Endothelial cell of umbilical vein (primary cell): Measurements from ENCODE around the gene WSB1. TPM values are rescaled to one million over a fixed set of nuclear protein-coding genes. Genes with fewer than 3 reads are reported as not detected.

Experiments used
- BruUV-seq: library from RNA; stranded (reverse); fragments of 400-500 nt; replicated peaks from 2 replicates; lab custom pipeline; 2021; lab: Mats Ljungman, UMichigan
- CTCF ChIA-PET: fragments of 300-600, 350-600 bp; sonication (Branson Sonifier 250); formaldehyde crosslinking; loops from one replicate; lab custom pipeline; 2021; ENCODE audit warnings: antibody characterized with exemption, inconsistent platforms; lab: Charles Lee
- POLR2A ChIA-PET: fragments of 300-600, 350-600 bp; sonication (Branson Sonifier 250); formaldehyde crosslinking; loops from one replicate; lab custom pipeline; 2021; ENCODE audit warnings: antibody characterized with exemption, inconsistent platforms; lab: Charles Lee
- DNase-seq: peaks from one replicate; pipeline ENCODE4 v3.0.0-alpha.2; 2011; ENCODE audit warnings: low read depth, low spot score
- FAIRE-seq: peaks from 2 replicates; lab custom pipeline; 2011; peaks lifted over from hg19 to GRCh38; lab: Jason Lieb, UNC
- H2AFZ ChIP-seq: 2 replicates; pipeline ENCODE4 v1.6.0; 2012; ENCODE audit warnings: low read depth, low read length, control low read depth, inconsistent platforms
- H3K27ac ChIP-seq: 2 replicates; pipeline ENCODE4 v1.5.1; 2011; ENCODE audit warnings: low read depth, mild to moderate bottlenecking, control low read depth, low read length, moderate library complexity; ENCODE audit not compliant: insufficient read depth
- H3K27me3 ChIP-seq, 2 experiments: 2 replicates each; pipeline versions ENCODE4 v1.6.0 to v1.6.1; 2011; ENCODE audit warnings: low read length in 2 of 2, mixed read lengths in 1 of 2; ENCODE audit not compliant: control insufficient read depth in 2 of 2, insufficient read depth in 2 of 2
- H3K36me3 ChIP-seq, 2 experiments: 2 replicates in 1 of 2; 3 replicates in 1 of 2; pipeline ENCODE4 v1.5.1; 2011; ENCODE audit warnings: low read length in 2 of 2, mild to moderate bottlenecking in 1 of 2, moderate library complexity in 1 of 2; ENCODE audit not compliant: control insufficient read depth in 2 of 2, insufficient read depth in 2 of 2; ENCODE audit errors: extremely low read depth in 1 of 2
- H3K4me1 ChIP-seq: 3 replicates; pipeline ENCODE4 v1.5.1; 2011; ENCODE audit warnings: mild to moderate bottlenecking, low read length; ENCODE audit not compliant: control insufficient read depth, insufficient read depth; ENCODE audit errors: extremely low read depth
- H3K4me2 ChIP-seq: 2 replicates; pipeline ENCODE4 v1.6.1; 2011; ENCODE audit warnings: low read length, control low read depth, mixed read lengths; ENCODE audit not compliant: insufficient read depth
- H3K4me3 ChIP-seq, 3 experiments: fragments of 200-600 bp in 1 of 3; sonication (generic), shearing (Covaris generic) in 1 of 3; replicated peaks in 1 of 3; 2 replicates each; pipeline ENCODE4 v1.5.1; 2011 to 2016; ENCODE audit warnings: control low read depth in 3 of 3, low read length in 3 of 3, mild to moderate bottlenecking in 2 of 3, inconsistent platforms in 1 of 3, low read depth in 1 of 3, moderate library complexity in 1 of 3; ENCODE audit not compliant: insufficient read depth in 1 of 3
- H3K79me2 ChIP-seq: 2 replicates; pipeline ENCODE4 v1.6.0; 2012; ENCODE audit warnings: low read length, inconsistent platforms; ENCODE audit not compliant: control insufficient read depth, insufficient read depth
- H3K9ac ChIP-seq: replicated peaks from 2 replicates; pipeline ENCODE3; 2011; ENCODE audit warnings: low read length, control low read depth; ENCODE audit not compliant: insufficient read depth; ENCODE audit errors: extremely low read depth
- H3K9me1 ChIP-seq: replicated peaks from 3 replicates; pipeline ENCODE4 v1.6.0; 2011; ENCODE audit warnings: mild to moderate bottlenecking, low read length; ENCODE audit not compliant: control insufficient read depth, insufficient read depth; ENCODE audit errors: extremely low read depth
- H3K9me3 ChIP-seq: replicated peaks from 2 replicates; pipeline ENCODE4 v1.5.1; 2012; ENCODE audit warnings: low read length, inconsistent platforms; ENCODE audit not compliant: control insufficient read depth, insufficient read depth
- H4K20me1 ChIP-seq: replicated peaks from 2 replicates; pipeline ENCODE3; 2011; ENCODE audit warnings: mild to moderate bottlenecking, low read length; ENCODE audit not compliant: control insufficient read depth, insufficient read depth; ENCODE audit errors: extremely low read depth
- GATA2 ChIP-seq: IDR thresholded peaks from 2 replicates; pipeline ENCODE4 v1.7.0; 2011; ENCODE audit warnings: low read depth, mild to moderate bottlenecking, moderate library complexity, mixed read lengths, low read length; ENCODE audit not compliant: insufficient read length, insufficient read depth
- POLR2A ChIP-seq: IDR thresholded peaks from 2 replicates; pipeline ENCODE4 v1.6.1; 2012; ENCODE audit warnings: low read depth, mild to moderate bottlenecking, control low read depth, low read length
- POLR2AphosphoS5 ChIP-seq: IDR thresholded peaks from 2 replicates; pipeline ENCODE4 v1.6.1; 2012; ENCODE audit warnings: low read depth, mild to moderate bottlenecking, control low read depth, low read length, moderate library complexity; ENCODE audit not compliant: insufficient read depth
- dilution Hi-C: fragments of 300-500 bp; cut with MboI; formaldehyde crosslinking; loops from one replicate; pipeline ENCODE4 v1.15.0; 2019; ENCODE audit warnings: low sequenced_read_pairs; ENCODE audit not compliant: extremely low pct_ligation_motif_present
- intact Hi-C: fragments of 100-400 bp; cut with micrococcal nuclease; formaldehyde crosslinking; loops from one replicate; pipeline ENCODE4 v1.10.0; 2022
- polyA plus RNA-seq, 4 experiments: library from polyadenylated mRNA; depleted of rRNA in 3 of 4; stranded (reverse) in 3 of 4; unstranded in 1 of 4; fragments of >200 nt; gene quantifications; 2 replicates each; pipeline versions ENCODE4 v1.2.1 to v1.2.3, GENCODE V29; 2011 to 2012; ENCODE audit warnings: missing spikeins in 1 of 4
- total RNA-seq: library from RNA; stranded (reverse); gene quantifications from 2 replicates; pipeline ENCODE4 v1.2.3, GENCODE V29; 2021
- TF ChIP-seq, protein P1 (sequence below), 2 donors: IDR thresholded peaks; 1 replicate in 1 of 2; 2 replicates in 1 of 2; pipeline ENCODE4 v1.5.1; 2011; ENCODE audit warnings: low read length in 2 of 2, mild to moderate bottlenecking in 2 of 2, moderate library complexity in 2 of 2, control low read depth in 1 of 2, inconsistent platforms in 1 of 2, low read depth in 1 of 2; ENCODE audit not compliant: insufficient read depth in 1 of 2; ENCODE audit errors: extremely low read depth in 1 of 2

WSB1 gene
- total and polyA plus RNA-seq, 2 donors (not counting 3 experiments of a cell fraction or from before 2014, with no cell fraction given): 471 to 736 TPM

DNA sequence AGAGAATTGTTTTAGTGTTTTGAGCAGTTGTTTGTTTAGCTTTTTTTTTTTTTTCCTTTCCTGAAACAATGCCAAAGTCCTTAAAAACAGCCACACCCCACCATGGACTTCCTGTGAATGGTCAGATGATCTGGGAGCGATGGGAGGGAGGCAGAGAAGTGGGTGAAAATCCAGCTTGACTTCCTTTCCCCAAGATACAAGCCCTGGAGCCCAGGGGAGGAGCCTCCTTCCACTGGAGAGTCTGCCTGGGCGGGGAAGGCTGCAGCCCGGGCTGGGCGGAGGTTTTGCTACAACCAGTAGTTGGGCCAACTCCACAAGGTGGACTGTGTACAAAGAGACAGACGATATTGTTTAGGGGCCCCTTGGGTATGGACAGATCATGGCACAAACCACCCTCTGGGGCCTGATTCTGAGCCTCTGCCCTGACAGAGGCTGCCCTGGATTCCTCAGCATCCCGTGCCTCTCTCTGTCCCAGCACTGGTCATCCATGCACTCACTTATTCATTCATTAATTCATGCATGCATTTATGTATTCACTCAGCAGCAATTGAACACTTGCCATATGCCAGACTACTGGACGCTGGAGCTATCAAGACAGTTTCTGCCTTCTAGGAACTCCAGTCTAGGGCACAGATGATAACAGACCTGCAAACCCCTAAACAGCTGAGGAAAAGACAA, 29.8 kb downstream of the WSB1 start:
- DNase-seq (peak; percentile 77), FAIRE-seq (peak; percentile 89)
- H4K20me1 ChIP-seq: no peaks in the 10 kb centered on the region
- H3K9me1 ChIP-seq: no peaks in the 10 kb centered on the region
- H3K4me2 ChIP-seq: peak overlapping the region; percentile 8
- H3K27ac ChIP-seq: no peak overlapping the region
- H3K4me1 ChIP-seq: peaks cover 12% of the 10 kb centered on the region
- peaks cover 0 to 4% of the 10 kb centered on the region in 2 experiments for H3K36me3 ChIP-seq
- dilution Hi-C loops (no loop called here), intact Hi-C loops (loop anchor here (1.0 kb wide), 1 partner anchor 10 kb away; no protein-coding TSS in a partner anchor)
- CTCF ChIA-PET: interaction anchor here (0.7 to 5.5 kb wide), 6 partner anchors 9 to 276 kb away, joined by 3 to 19 read pairs (median 4); no protein-coding TSS in a partner anchor
- no peak overlapping the region for H3K4me3 ChIP-seq
- BruUV-seq: no TSS peak
- H3K9me3 ChIP-seq: no peaks in the 10 kb centered on the region
- H2AFZ ChIP-seq: peak overlapping the region; percentile 11
- no peak overlapping the region for H3K9ac ChIP-seq
- no peaks in the 10 kb centered on the region for H3K79me2 ChIP-seq
- no peaks in the 10 kb centered on the region for H3K27me3 ChIP-seq
- POLR2A ChIA-PET: interaction anchor here (0.5 to 0.6 kb wide), 2 partner anchors 14 to 38 kb away, joined by 5 to 6 read pairs; no protein-coding TSS in a partner anchor
- peak; percentile 54 for TF ChIP-seq POLR2AphosphoS5
- no peak for TF ChIP-seq GATA2
- TF ChIP-seq, protein P1, sequence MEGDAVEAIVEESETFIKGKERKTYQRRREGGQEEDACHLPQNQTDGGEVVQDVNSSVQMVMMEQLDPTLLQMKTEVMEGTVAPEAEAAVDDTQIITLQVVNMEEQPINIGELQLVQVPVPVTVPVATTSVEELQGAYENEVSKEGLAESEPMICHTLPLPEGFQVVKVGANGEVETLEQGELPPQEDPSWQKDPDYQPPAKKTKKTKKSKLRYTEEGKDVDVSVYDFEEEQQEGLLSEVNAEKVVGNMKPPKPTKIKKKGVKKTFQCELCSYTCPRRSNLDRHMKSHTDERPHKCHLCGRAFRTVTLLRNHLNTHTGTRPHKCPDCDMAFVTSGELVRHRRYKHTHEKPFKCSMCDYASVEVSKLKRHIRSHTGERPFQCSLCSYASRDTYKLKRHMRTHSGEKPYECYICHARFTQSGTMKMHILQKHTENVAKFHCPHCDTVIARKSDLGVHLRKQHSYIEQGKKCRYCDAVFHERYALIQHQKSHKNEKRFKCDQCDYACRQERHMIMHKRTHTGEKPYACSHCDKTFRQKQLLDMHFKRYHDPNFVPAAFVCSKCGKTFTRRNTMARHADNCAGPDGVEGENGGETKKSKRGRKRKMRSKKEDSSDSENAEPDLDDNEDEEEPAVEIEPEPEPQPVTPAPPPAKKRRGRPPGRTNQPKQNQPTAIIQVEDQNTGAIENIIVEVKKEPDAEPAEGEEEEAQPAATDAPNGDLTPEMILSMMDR (IDR thresholded peaks at IDR 0.05; ENCODE audit: extremely low read depth in 1 of 2, insufficient read depth in 1 of 2, low read depth in 1 of 2, low read length in 2 of 2): no peak
- TF ChIP-seq POLR2A: peak; percentile 68
